Astrocyte of the spinal cord (primary cell): ENCODE results near the gene CALHM6.

Source experiments
- DNase-seq: peaks from one replicate; pipeline ENCODE4 v3.0.0; 2011; ENCODE audit warnings: low read depth, low spot score
- H3K4me3 ChIP-seq: 2 replicates; pipeline ENCODE4 v1.5.1; 2011; ENCODE audit warnings: low read depth, mild to moderate bottlenecking, low read length, moderate library complexity
- in situ Hi-C: cut with HindIII; loops from 2 replicates; pipeline ENCODE4 v1.10.0; 2017; ENCODE audit warnings: low sequenced_read_pairs
- TF ChIP-seq, protein P1 (sequence below): IDR thresholded peaks from 2 replicates; pipeline ENCODE4 v1.5.1; 2012; ENCODE audit warnings: low read depth, mild to moderate bottlenecking, low read length, inconsistent platforms

Gene CALHM6

DNA sequence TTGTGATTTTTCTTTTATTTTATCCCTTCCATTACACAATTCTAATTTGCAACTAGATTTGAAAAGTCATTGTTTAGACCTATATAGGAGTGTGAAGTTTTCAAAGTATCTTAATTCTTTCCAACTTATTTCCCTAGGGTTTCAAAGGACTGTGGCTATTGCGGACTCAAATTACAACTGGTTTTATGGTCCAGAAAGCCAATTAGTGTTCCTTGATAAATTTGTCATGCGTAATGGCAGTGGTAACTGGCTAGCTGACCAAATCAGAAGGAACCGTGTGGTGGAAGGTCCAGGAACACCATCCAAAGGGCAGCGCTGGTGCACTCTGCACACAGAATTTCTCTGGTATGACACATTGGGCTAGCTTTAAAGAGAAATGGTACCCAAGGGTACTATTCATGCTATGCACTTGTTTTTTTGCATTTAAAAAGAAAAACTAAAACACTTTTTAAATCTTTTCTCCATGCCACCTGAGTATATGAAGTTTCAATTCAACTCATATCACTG lies 27.9 kb upstream of the CALHM6 start:
- DNase-seq, result no peak
- TF ChIP-seq, protein P1, sequence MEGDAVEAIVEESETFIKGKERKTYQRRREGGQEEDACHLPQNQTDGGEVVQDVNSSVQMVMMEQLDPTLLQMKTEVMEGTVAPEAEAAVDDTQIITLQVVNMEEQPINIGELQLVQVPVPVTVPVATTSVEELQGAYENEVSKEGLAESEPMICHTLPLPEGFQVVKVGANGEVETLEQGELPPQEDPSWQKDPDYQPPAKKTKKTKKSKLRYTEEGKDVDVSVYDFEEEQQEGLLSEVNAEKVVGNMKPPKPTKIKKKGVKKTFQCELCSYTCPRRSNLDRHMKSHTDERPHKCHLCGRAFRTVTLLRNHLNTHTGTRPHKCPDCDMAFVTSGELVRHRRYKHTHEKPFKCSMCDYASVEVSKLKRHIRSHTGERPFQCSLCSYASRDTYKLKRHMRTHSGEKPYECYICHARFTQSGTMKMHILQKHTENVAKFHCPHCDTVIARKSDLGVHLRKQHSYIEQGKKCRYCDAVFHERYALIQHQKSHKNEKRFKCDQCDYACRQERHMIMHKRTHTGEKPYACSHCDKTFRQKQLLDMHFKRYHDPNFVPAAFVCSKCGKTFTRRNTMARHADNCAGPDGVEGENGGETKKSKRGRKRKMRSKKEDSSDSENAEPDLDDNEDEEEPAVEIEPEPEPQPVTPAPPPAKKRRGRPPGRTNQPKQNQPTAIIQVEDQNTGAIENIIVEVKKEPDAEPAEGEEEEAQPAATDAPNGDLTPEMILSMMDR, result no peak
- in situ Hi-C loops, result no loop called here
- no peak overlapping the region for H3K4me3 ChIP-seq

DNA sequence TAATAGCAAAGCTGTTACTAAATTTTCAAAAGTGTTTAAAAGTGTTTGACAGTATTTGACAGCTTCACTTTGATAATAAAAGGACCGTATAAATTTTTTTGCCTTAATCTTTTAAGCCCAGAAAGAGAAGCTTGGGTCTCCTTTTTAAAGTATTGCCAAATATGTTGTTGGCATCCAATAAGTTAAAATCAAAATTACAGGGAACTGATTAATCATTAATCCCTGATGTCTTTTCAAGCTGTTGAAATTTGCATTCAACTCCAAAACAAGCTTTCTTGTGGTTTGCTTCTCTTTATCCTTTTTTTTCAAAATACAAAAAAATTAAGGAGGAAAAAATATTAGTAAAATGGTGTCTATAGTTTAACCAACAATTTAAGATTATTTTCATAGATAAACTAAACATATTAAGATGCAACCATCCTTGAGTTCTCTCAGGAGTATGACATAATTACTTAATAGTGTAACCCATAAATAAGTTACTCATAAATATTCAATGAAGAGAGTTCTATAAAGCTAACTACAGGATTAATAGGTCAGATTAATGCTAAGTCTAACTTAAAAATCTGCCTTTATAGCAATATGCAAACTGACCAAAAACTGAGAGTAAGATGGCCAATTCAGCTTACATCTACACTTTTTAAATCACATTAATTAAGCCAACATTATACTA lies 27.0 kb upstream of the CALHM6 start:
- DNase-seq, result no peak
- TF ChIP-seq, protein P1, result no peak
- H3K4me3 ChIP-seq, result no peak overlapping the region
- in situ Hi-C loops, result no loop called here

DNA sequence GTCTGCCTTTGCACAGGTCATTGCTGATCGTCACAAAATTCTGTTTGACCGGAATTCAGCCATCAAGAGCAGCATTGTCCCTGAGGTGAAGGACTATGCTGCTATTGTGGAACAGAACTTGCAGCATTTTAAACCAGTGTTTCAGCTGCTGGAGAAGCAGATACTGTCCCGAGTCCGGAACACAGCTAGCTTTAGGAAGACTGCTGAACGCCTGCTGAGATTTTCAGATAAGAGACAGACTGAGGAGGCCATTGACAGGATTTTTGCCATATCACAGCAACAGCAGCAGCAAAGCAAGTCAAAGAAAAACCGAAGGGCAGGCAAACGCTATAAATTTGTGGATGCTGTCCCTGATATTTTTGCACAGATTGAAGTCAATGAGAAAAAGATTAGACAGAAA lies 24.6 kb upstream of the CALHM6 start:
- no peak overlapping the region for H3K4me3 ChIP-seq
- TF ChIP-seq, protein P1, result no peak
- in situ Hi-C loops, result no loop called here
- no peak for DNase-seq

DNA sequence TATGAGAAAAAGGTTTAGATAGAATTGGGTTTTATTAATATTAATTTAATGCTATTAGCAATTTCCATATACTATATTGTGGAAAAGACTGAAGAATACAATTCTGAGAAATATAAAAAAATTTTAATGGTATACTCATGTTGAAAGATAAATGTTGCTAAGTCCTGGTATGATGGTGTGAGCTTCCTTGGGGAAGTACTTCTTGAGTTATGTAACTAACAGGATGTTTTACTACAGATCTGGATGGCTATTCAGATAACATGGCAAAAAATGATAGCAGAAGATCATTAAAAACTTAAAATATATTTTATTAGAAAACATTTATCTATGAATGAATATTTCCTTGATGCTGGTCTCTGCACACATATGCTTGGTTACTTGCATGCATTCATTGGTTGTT lies 23.5 kb upstream of the CALHM6 start:
- in situ Hi-C loops, result no loop called here
- no peak for DNase-seq
- TF ChIP-seq, protein P1, result no peak

DNA sequence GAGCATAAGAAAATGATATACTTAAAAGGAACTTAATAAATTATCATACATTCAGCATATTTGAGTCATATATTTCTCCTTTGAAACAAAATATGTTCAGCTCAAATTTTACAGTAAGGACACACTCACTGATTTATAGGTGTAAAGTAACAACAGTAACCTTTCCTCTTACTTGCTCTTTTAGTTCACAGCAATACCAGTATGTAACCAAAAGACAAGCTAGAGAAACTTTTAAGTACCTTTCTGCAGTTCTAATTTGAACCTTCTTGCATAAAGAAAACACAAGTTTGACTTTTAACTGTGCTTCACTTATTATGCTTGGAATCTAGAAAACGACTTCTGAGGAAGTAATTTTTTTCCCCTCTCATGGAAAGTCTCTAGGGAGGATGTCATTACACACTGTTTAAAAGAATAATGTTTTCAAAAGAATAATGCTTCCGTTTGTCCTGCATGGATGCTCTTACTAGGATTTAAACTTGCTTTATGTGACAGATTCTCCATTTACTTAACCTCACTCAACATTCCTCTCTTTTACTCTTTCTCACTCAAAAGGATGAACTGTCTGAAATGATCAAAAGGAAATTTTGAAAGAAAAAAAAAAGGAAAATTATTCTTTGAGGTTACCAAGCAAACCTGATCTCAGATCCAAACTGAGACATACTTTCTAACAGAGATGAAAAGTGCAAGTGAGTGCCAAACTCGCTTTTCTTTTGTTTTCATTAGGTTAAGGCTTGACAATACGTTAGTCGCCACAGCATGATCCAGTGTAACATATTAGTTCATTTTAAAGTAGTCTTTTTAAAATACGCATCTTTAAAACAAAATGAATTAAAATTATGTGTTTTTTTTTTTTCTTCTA lies 22.4 kb upstream of the CALHM6 start:
- in situ Hi-C loops, result no loop called here
- peak; percentile 64 for DNase-seq
- H3K4me3 ChIP-seq, result no peak overlapping the region
- TF ChIP-seq, protein P1, result no peak

More for the DNA sequence above, 23.5 kb upstream of the CALHM6 start:
- no peak overlapping the region for H3K4me3 ChIP-seq

DNA sequence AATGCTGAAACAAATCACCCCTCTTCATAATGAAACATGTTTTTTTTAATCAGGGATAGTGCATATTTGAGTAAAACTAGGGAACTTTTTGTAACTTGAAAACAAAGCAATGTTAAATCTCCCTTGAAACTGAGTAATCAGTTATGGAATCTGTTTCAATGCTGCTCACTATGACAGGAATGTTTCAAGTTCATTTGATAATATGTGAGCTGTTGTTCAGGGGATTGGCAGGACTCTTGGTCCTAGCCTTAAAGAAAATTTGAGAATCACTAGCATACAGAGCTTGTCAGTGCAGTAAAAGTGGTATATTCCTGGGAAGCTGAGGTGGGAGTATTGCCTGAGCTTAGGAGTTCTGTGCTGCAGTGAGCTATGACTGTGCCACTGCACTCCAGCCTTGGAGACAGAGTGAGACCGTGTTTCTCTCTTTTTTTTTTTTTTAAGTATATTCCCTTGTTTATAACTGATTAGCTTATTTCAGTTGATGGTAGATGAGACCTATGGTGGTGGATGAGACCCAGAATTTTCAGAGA lies 21.6 kb upstream of the CALHM6 start:
- in situ Hi-C loops, result no loop called here
- TF ChIP-seq, protein P1, result no peak
- H3K4me3 ChIP-seq, result no peak overlapping the region
- DNase-seq, result peak; percentile 49
